IMR-90 (cell line): Measurements from ENCODE around the gene KRTAP3-2. TPM values are rescaled to one million over a fixed set of nuclear protein-coding genes. Genes with fewer than 3 reads are reported as not detected.
A peak's percentile ranks its signal among the peaks of the same experiment; 100 is the strongest.

ENCODE experiments used
- ATAC-seq: fragments of 200-7000 bp; cut with Tn5 transposase; 2 replicates; pipeline ENCODE4 v1.9.1; 2020; ENCODE audit warnings: low read depth, mild to moderate bottlenecking, moderate library complexity
- BruUV-seq: library from RNA; stranded (reverse); fragments of 400-500 nt; replicated peaks from 2 replicates; lab custom pipeline; 2021; lab: Mats Ljungman, UMichigan
- CTCF ChIA-PET: fragments of 300-600 bp; formaldehyde crosslinking; extraction: SDS; loops from one replicate; lab custom pipeline; 2021; ENCODE audit warnings: antibody characterized with exemption; lab: Yijun Ruan, JAX
- POLR2A ChIA-PET: fragments of 300-600 bp; sonication (Branson Sonifier 250); formaldehyde crosslinking; loops from one replicate; lab custom pipeline; 2022; ENCODE audit warnings: antibody characterized with exemption; ENCODE audit not compliant: unreplicated experiment; lab: Charles Lee
- DNase-seq: peaks from one replicate; pipeline ENCODE4 v3.0.0; 2013
- H2AFZ ChIP-seq: replicated peaks from 2 replicates; pipeline ENCODE3; 2013; ENCODE audit warnings: low read length, mild to moderate bottlenecking; ENCODE audit not compliant: poor library complexity
- H2AK5ac ChIP-seq: 2 replicates; pipeline ENCODE4 v1.6.1; 2013; ENCODE audit warnings: low read depth, low read length, inconsistent platforms
- H2AK9ac ChIP-seq: replicated peaks from 2 replicates; pipeline ENCODE3; 2013; ENCODE audit warnings: mild to moderate bottlenecking, low read depth, low read length, moderate library complexity; ENCODE audit not compliant: poor library complexity
- H2BK120ac ChIP-seq: 2 replicates; pipeline ENCODE4 v1.6.1; 2013; ENCODE audit warnings: low read depth, low read length, inconsistent platforms
- H2BK15ac ChIP-seq: 3 replicates; pipeline ENCODE4 v1.6.1; 2013; ENCODE audit warnings: low read depth, low read length, inconsistent platforms
- H2BK20ac ChIP-seq: 2 replicates; pipeline ENCODE4 v1.6.1; 2013; ENCODE audit warnings: low read depth, mild to moderate bottlenecking, inconsistent platforms, low read length, moderate library complexity
- H2BK5ac ChIP-seq: 2 replicates; pipeline ENCODE4 v1.6.1; 2013; ENCODE audit warnings: mild to moderate bottlenecking, low read depth, low read length, inconsistent platforms; ENCODE audit not compliant: poor library complexity, severe bottlenecking
- H3K14ac ChIP-seq: replicated peaks from 2 replicates; pipeline ENCODE4 v1.6.1; 2013; ENCODE audit warnings: low read depth, low read length, inconsistent platforms
- H3K18ac ChIP-seq: 2 replicates; pipeline ENCODE4 v1.6.1; 2013; ENCODE audit warnings: low read depth, low read length, control low read depth
- H3K23ac ChIP-seq: 2 replicates; pipeline ENCODE4 v1.6.1; 2013; ENCODE audit warnings: low read depth, low read length, inconsistent platforms
- H3K27ac ChIP-seq: 2 replicates; pipeline ENCODE4 v1.5.1; 2013; ENCODE audit warnings: mild to moderate bottlenecking, control low read depth, low read length; ENCODE audit not compliant: insufficient read depth
- H3K27me3 ChIP-seq: 2 replicates; pipeline ENCODE4 v1.6.1; 2013; ENCODE audit warnings: low read length; ENCODE audit not compliant: control insufficient read depth, insufficient read depth
- H3K36me3 ChIP-seq: 2 replicates; pipeline ENCODE4 v1.6.1; 2013; ENCODE audit warnings: low read length, mixed read lengths; ENCODE audit not compliant: control insufficient read depth, insufficient read depth
- H3K4ac ChIP-seq: 2 replicates; pipeline ENCODE4 v1.6.1; 2013; ENCODE audit warnings: low read depth, low read length, inconsistent platforms
- H3K4me1 ChIP-seq: 2 replicates; pipeline ENCODE4 v1.6.1; 2013; ENCODE audit warnings: low read length, mixed read lengths; ENCODE audit not compliant: control insufficient read depth, insufficient read depth
- H3K4me2 ChIP-seq: 2 replicates; pipeline ENCODE4 v1.6.1; 2013; ENCODE audit warnings: low read depth, mild to moderate bottlenecking, control low read depth, low read length, moderate library complexity
- H3K4me3 ChIP-seq: 2 replicates; pipeline ENCODE4 v1.5.1; 2013; ENCODE audit warnings: low read depth, mild to moderate bottlenecking, control low read depth, low read length, moderate library complexity; ENCODE audit not compliant: insufficient read depth
- H3K56ac ChIP-seq: 2 replicates; pipeline ENCODE4 v1.6.1; 2013; ENCODE audit warnings: low read length, inconsistent platforms; ENCODE audit not compliant: insufficient read depth; ENCODE audit errors: extremely low read depth
- H3K79me1 ChIP-seq, 2 experiments: 2 replicates each; pipeline ENCODE4 v1.6.1; 2013; ENCODE audit warnings: low read length in 2 of 2, inconsistent platforms in 1 of 2, low read depth in 1 of 2
- H3K9ac ChIP-seq: 2 replicates; pipeline ENCODE4 v1.6.1; 2013; ENCODE audit warnings: low read depth, low read length, control low read depth
- H3K9me1 ChIP-seq: 2 replicates; pipeline ENCODE4 v1.6.1; 2013; ENCODE audit warnings: low read length, inconsistent platforms; ENCODE audit not compliant: insufficient read depth
- H3K9me3 ChIP-seq: 2 replicates; pipeline ENCODE4 v1.6.1; 2013; ENCODE audit warnings: low read length; ENCODE audit not compliant: control insufficient read depth, insufficient read depth
- H4K20me1 ChIP-seq: 2 replicates; pipeline ENCODE4 v1.6.1; 2013; ENCODE audit warnings: low read length, inconsistent platforms; ENCODE audit not compliant: insufficient read depth
- H4K5ac ChIP-seq: 2 replicates; pipeline ENCODE4 v1.6.1; 2013; ENCODE audit warnings: mild to moderate bottlenecking, low read depth, low read length, control low read depth
- H4K8ac ChIP-seq, 2 experiments: 2 replicates each; pipeline ENCODE4 v1.6.1; 2013; ENCODE audit warnings: low read depth in 2 of 2, low read length in 2 of 2, control low read depth in 1 of 2, inconsistent platforms in 1 of 2
- H4K91ac ChIP-seq: 2 replicates; pipeline ENCODE4 v1.6.1; 2013; ENCODE audit warnings: low read depth, low read length, inconsistent platforms; ENCODE audit not compliant: insufficient read depth
- BHLHE40 ChIP-seq: fragments of 150-350 bp; IDR thresholded peaks from 2 replicates; pipeline ENCODE4 v1.6.1; 2016; ENCODE audit warnings: mild to moderate bottlenecking, low read depth, low read length
- CEBPB ChIP-seq: IDR thresholded peaks from 2 replicates; pipeline ENCODE4 v1.6.1; 2012; ENCODE audit warnings: low read depth, low read length, improper control_type of control experiment
- CHD1 ChIP-seq: IDR thresholded peaks from 2 replicates; pipeline ENCODE4 v1.6.1; 2012; ENCODE audit warnings: low read depth, low read length, improper control_type of control experiment
- ELK1 ChIP-seq: fragments of 150-350 bp; IDR thresholded peaks from 2 replicates; pipeline ENCODE4 v1.6.1; 2016; ENCODE audit warnings: low read depth, mild to moderate bottlenecking, low read length, moderate library complexity, borderline replicate concordance
- FOS ChIP-seq: fragments of 150-350 bp; IDR thresholded peaks from 2 replicates; pipeline ENCODE4 v1.6.1; 2016; ENCODE audit warnings: low read depth, low read length
- MAFK ChIP-seq: IDR thresholded peaks from 2 replicates; pipeline ENCODE4 v1.6.1; 2012; ENCODE audit warnings: low read depth, low read length, improper control_type of control experiment
- MAZ ChIP-seq: IDR thresholded peaks from 2 replicates; pipeline ENCODE4 v1.6.1; 2012; ENCODE audit warnings: low read depth, mild to moderate bottlenecking, low read length, improper control_type of control experiment, moderate library complexity, borderline replicate concordance
- NFE2L2 ChIP-seq: fragments of 150-350 bp; IDR thresholded peaks from 2 replicates; pipeline ENCODE4 v1.6.1; 2016; ENCODE audit warnings: low read depth, mild to moderate bottlenecking, low read length
- POLR2A ChIP-seq: IDR thresholded peaks from 2 replicates; pipeline ENCODE4 v1.6.1; 2012; ENCODE audit warnings: mild to moderate bottlenecking, low read depth, low read length
- RAD21 ChIP-seq: IDR thresholded peaks from 2 replicates; pipeline ENCODE4 v1.6.1; 2012; ENCODE audit warnings: low read length, improper control_type of control experiment
- RCOR1 ChIP-seq: IDR thresholded peaks from 2 replicates; pipeline ENCODE4 v1.6.1; 2012; ENCODE audit warnings: mild to moderate bottlenecking, low read length, improper control_type of control experiment; ENCODE audit not compliant: insufficient replicate concordance
- RFX5 ChIP-seq: IDR thresholded peaks from 2 replicates; pipeline ENCODE4 v1.8.0; 2012; ENCODE audit warnings: low read depth, mild to moderate bottlenecking, low read length, moderate library complexity
- SMC3 ChIP-seq: fragments of 150-350 bp; IDR thresholded peaks from 2 replicates; pipeline ENCODE4 v1.6.1; 2016; ENCODE audit warnings: low read depth, mild to moderate bottlenecking, antibody characterized with exemption, low read length, moderate library complexity
- USF2 ChIP-seq: fragments of 150-350 bp; IDR thresholded peaks from 2 replicates; pipeline ENCODE4 v1.6.1; 2017; ENCODE audit warnings: mild to moderate bottlenecking, antibody characterized with exemption, low read length, low read depth
- WGBS, 2 experiments: methylation state at CpG; one replicate each; pipeline versions ENCODE4 v1.1.5 to v1.1.7; 2013; ENCODE audit warnings: missing lambda C conversion rate in 2 of 2; ENCODE audit not compliant: insufficient read length in 1 of 2; ENCODE audit errors: extremely low coverage in 2 of 2; 5-methylcytosine and 5-hydroxymethylcytosine counted together
- dilution Hi-C: fragments of 300-500 bp; cut with HindIII; formaldehyde crosslinking; loops from one replicate; pipeline ENCODE4 v1.14.3; 2018; ENCODE audit warnings: low sequenced_read_pairs; ENCODE audit not compliant: unreplicated experiment
- in situ Hi-C: fragments of 300-500 bp; cut with MboI; formaldehyde crosslinking; loops from 3 replicates; pipeline ENCODE4 v1.14.3; 2019; ENCODE audit warnings: low sequenced_read_pairs, inconsistent platforms, mixed read lengths
- intact Hi-C: fragments of 100-400 bp; cut with micrococcal nuclease; formaldehyde crosslinking; loops from 2 replicates; pipeline ENCODE4 v1.10.0; 2022
- polyA plus RNA-seq, 3 experiments: library from polyadenylated mRNA; depleted of rRNA; stranded (reverse); fragments of >200 nt; gene quantifications; 2 replicates each; pipeline ENCODE4 v1.2.3, GENCODE V29; 2012; ENCODE audit warnings: low replicate concordance in 1 of 3
- total RNA-seq: library from RNA; depleted of rRNA; stranded (reverse); fragments of >200 nt; gene quantifications from 2 replicates; pipeline ENCODE4 v1.2.3, GENCODE V29; 2012
- TF ChIP-seq, protein P1 (sequence below): conservative IDR thresholded peaks from 2 replicates; pipeline ENCODE4 v1.5.1; 2012; ENCODE audit warnings: mild to moderate bottlenecking, low read depth, low read length, improper control_type of control experiment

The KRTAP3-2 gene
- total and polyA plus RNA-seq, 2 of the 4 experiments (the other 2 are of a cell fraction) = not detected

DNA sequence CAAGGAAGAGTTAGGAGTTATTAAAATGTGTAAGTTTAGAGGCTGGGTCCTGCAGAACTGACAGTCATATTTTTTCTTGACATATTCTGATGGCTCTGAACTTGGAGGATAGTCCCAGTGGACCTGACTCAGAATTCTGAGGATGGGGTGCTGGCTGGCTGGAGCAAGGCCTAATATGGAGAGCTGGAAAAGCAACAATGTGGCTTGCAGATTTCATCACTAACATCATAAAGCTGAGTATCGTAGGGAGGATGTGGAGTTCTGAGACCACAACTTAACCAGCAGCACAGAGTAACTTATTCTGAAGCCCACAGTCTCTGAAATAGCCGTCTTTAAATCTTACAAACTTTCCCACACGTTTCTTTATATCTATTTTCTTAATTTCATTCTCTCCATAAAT is 25.0 kb upstream of the KRTAP3-2 start:
- Histone ChIP-seq H4K20me1 (no peaks in the 10 kb centered on the region), H4K91ac (no peak overlapping the region), H2BK20ac (peak overlapping the region; percentile 13; the same call in 1 of the 2 replicates), H4K8ac (peak overlapping the region; percentile 10 to 24; a peak in 1 of 4 replicates), H3K4me1 (peaks cover 9% of the 10 kb centered on the region), H3K4ac (0 out of 2 replicates have a peak overlapping the region, but pooled peaks have one; percentile 3), H2BK120ac (0 out of 2 replicates have a peak overlapping the region, but pooled peaks have one; percentile 3), H3K27me3 (no peaks in the 10 kb centered on the region), H3K4me2 (no peak overlapping the region), H3K18ac (no peak overlapping the region; the same call in 1 of the 2 replicates), H3K9me3 (no peaks in the 10 kb centered on the region; the same call in 1 of the 2 replicates), H3K79me1 (no peaks in the 10 kb centered on the region), H3K9me1 (peaks cover 7% of the 10 kb centered on the region), H3K36me3 (no peaks in the 10 kb centered on the region), H4K5ac (no peak overlapping the region; the same call in 1 of the 2 replicates), H3K27ac (no peak overlapping the region), H3K56ac (no peak overlapping the region), H2AFZ (no peak overlapping the region), H3K9ac (no peak overlapping the region), H3K14ac (no peak overlapping the region; the same call in 1 of the 2 replicates), H2AK5ac (no peak overlapping the region), H3K23ac (no peak overlapping the region), H2BK15ac (no peak overlapping the region; the same call in 2 of the 3 replicates), H3K4me3 (no peak overlapping the region), H2AK9ac (no peak overlapping the region), H2BK5ac (peak overlapping the region; percentile 14)
- in situ Hi-C loops (no loop called here), intact Hi-C loops (no loop called here), dilution Hi-C loops (no loop called here)
- ChIA-PET POLR2A (no interaction called here), CTCF (interaction anchor here (1.3 kb wide), 1 partner anchor 44 kb away, joined by 3 read pairs; no protein-coding TSS in a partner anchor)
- WGBS, 2 experiments = 100% methylated on average over 2 of the region's 3 CpGs; no CpG with 5 or more reads in 1 of the 2 experiments
- DNase-seq (peak; percentile 14), ATAC-seq (no peak)
- TF ChIP-seq SMC3 = no peak
- TF ChIP-seq, protein P1, sequence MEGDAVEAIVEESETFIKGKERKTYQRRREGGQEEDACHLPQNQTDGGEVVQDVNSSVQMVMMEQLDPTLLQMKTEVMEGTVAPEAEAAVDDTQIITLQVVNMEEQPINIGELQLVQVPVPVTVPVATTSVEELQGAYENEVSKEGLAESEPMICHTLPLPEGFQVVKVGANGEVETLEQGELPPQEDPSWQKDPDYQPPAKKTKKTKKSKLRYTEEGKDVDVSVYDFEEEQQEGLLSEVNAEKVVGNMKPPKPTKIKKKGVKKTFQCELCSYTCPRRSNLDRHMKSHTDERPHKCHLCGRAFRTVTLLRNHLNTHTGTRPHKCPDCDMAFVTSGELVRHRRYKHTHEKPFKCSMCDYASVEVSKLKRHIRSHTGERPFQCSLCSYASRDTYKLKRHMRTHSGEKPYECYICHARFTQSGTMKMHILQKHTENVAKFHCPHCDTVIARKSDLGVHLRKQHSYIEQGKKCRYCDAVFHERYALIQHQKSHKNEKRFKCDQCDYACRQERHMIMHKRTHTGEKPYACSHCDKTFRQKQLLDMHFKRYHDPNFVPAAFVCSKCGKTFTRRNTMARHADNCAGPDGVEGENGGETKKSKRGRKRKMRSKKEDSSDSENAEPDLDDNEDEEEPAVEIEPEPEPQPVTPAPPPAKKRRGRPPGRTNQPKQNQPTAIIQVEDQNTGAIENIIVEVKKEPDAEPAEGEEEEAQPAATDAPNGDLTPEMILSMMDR = no peak
- TF ChIP-seq MAFK = no peak
- TF ChIP-seq RAD21 = no peak
- TF ChIP-seq POLR2A = no peak
- no peak for TF ChIP-seq USF2
- no peak for TF ChIP-seq BHLHE40
- TF ChIP-seq FOS = no peak
- no peak for TF ChIP-seq CHD1
- no peak for TF ChIP-seq ELK1
- TF ChIP-seq RFX5 = no peak
- TF ChIP-seq CEBPB = no peak
- no peak for TF ChIP-seq NFE2L2
- no peak for TF ChIP-seq MAZ
- no peak for TF ChIP-seq RCOR1
- BruUV-seq = no TSS peak
